ENCODE data around the gene CPA4.
"Not testable (repeated sequence)": the region's sequence is repeated elsewhere in the genome, so short reads cannot be mapped to it uniquely, and the experiment has no call there.

Gene CPA4

GRCh38 chr7:130292682-130293257 lies at the start of gene CPA4:
TSS of gene CPA4 (plus strand) at chr7:130293161. CDS start at chr7:130293181, 20 bp downstream.
- DNase-seq (ENCODE audit: low read depth in 2 of 3, low spot score in 1 of 3), result no peak

GRCh38 chr7:130243486-130243885 lies 49.5 kb upstream of the CPA4 start:
- DNase-seq (ENCODE audit: low read depth in 2 of 3, low spot score in 1 of 3), result peak in 1 of 3 donors; percentile 2

- DNase-seq (ENCODE audit: low read depth in 2 of 3, low spot score in 1 of 3), result not testable (repeated sequence)
These were observed 46.5 kb upstream of the CPA4 start for GRCh38 chr7:130246491-130246890.

- not testable (repeated sequence) for DNase-seq (ENCODE audit: low read depth in 2 of 3, low spot score in 1 of 3)
These were observed 44.1 kb upstream of the CPA4 start for GRCh38 chr7:130248842-130249241.

GRCh38 chr7:130249626-130250025 lies 43.3 kb upstream of the CPA4 start:
- not testable (repeated sequence) for DNase-seq (ENCODE audit: low read depth in 2 of 3, low spot score in 1 of 3)

GRCh38 chr7:130254555-130254954 lies 38.4 kb upstream of the CPA4 start:
- DNase-seq (ENCODE audit: low read depth in 2 of 3, low spot score in 1 of 3), result no peak

- no peak for DNase-seq (ENCODE audit: low read depth in 2 of 3, low spot score in 1 of 3)
These were observed 36.3 kb upstream of the CPA4 start for GRCh38 chr7:130256704-130257103.

- no peak for DNase-seq (ENCODE audit: low read depth in 2 of 3, low spot score in 1 of 3)
These were observed 34.4 kb upstream of the CPA4 start for GRCh38 chr7:130258494-130259078.

- no peak for DNase-seq (ENCODE audit: low read depth in 2 of 3, low spot score in 1 of 3)
These were observed 30.5 kb upstream of the CPA4 start for GRCh38 chr7:130262448-130262847.

- DNase-seq (ENCODE audit: low read depth in 2 of 3, low spot score in 1 of 3), result no peak
These were observed 29.8 kb upstream of the CPA4 start for GRCh38 chr7:130263130-130263529.

- no peak for DNase-seq (ENCODE audit: low read depth in 2 of 3, low spot score in 1 of 3)
These were observed 26.6 kb upstream of the CPA4 start, which contains the start of gene CPA2 for GRCh38 chr7:130266258-130266960. TSS of gene CPA2 (plus strand) at chr7:130266863. CDS start at chr7:130266882, 19 bp downstream.

- DNase-seq (ENCODE audit: low read depth in 2 of 3, low spot score in 1 of 3), result no peak
These were observed 26.0 kb upstream of the CPA4 start for GRCh38 chr7:130266961-130267321.

GRCh38 chr7:130268463-130269317 lies 24.3 kb upstream of the CPA4 start:
- DNase-seq (ENCODE audit: low read depth in 2 of 3, low spot score in 1 of 3), result no peak

- DNase-seq (ENCODE audit: low read depth in 2 of 3, low spot score in 1 of 3), result no peak
These were observed 23.7 kb upstream of the CPA4 start for GRCh38 chr7:130269318-130269694.

GRCh38 chr7:130270947-130271800 lies 21.8 kb upstream of the CPA4 start:
- no peak for DNase-seq (ENCODE audit: low read depth in 2 of 3, low spot score in 1 of 3)

- DNase-seq (ENCODE audit: low read depth in 2 of 3, low spot score in 1 of 3), result no peak
These were observed 20.4 kb upstream of the CPA4 start for GRCh38 chr7:130272381-130273080.

GRCh38 chr7:130273081-130273932 lies 19.7 kb upstream of the CPA4 start:
- DNase-seq (ENCODE audit: low read depth in 2 of 3, low spot score in 1 of 3), result no peak

- no peak for DNase-seq (ENCODE audit: low read depth in 2 of 3, low spot score in 1 of 3)
These were observed 19.1 kb upstream of the CPA4 start for GRCh38 chr7:130273933-130274255.

- no peak for DNase-seq (ENCODE audit: low read depth in 2 of 3, low spot score in 1 of 3)
These were observed 18.7 kb upstream of the CPA4 start for GRCh38 chr7:130274296-130274695.
